ENCODE results near the gene ELF3. TPM values are rescaled to one million over a fixed set of nuclear protein-coding genes. Genes with fewer than 3 reads are reported as not detected.

The ELF3 gene
- total and polyA plus RNA-seq, 10 of the 15 experiments (the other 5 are each of a cell fraction or from before 2014, with no cell fraction given), result 0.07 to 14.3 (median 0.58) TPM; not detected in 1

GRCh38 chr1:201988601-201989000, 21.8 kb upstream of the ELF3 start:
- Histone ChIP-seq H3K4me2 (ENCODE audit: control insufficient read depth, insufficient read depth) (no peak overlapping the region), H3K79me2 (ENCODE audit: control insufficient read depth, insufficient read depth, low read length) (peaks cover 11% of the 10 kb centered on the region), H3K4me3 (no peak overlapping the region), H3K9ac (ENCODE audit: control insufficient read depth, insufficient read depth, low read length) (no peak overlapping the region), H3K9me3 (replicated peaks; ENCODE audit: control insufficient read depth, insufficient read depth, low read length) (no peaks in the 10 kb centered on the region), H3K36me3 (ENCODE audit: control insufficient read depth in 2 of 2, insufficient read depth in 2 of 2, low read length in 1 of 2) (peaks cover 4 to 9% of the 10 kb centered on the region in 2 experiments; a peak in 3 of 4 replicates), H3K27me3 (replicated peaks in 1 of 2; ENCODE audit: control insufficient read depth in 2 of 2, insufficient read depth in 2 of 2, low read length in 1 of 2) (no peaks in the 10 kb centered on the region), H3K27ac (ENCODE audit: control insufficient read depth, insufficient read depth) (no peak overlapping the region), H2AFZ (ENCODE audit: control insufficient read depth, low read depth, low read length) (no peak overlapping the region), H4K20me1 (ENCODE audit: control insufficient read depth, insufficient read depth) (no peaks in the 10 kb centered on the region), H3K4me1 (ENCODE audit: control insufficient read depth, insufficient read depth, low read length) (no peaks in the 10 kb centered on the region; the same call in 1 of the 2 replicates)
- ChIA-PET SMC1A (ENCODE audit: uncharacterized antibody, unreplicated experiment) (no interaction called here), RAD21 (ENCODE audit: unreplicated experiment) (no interaction called here), POLR2A (interaction anchor here (0.6 kb wide), 1 partner anchor 336 kb away, joined by 8 read pairs; no protein-coding TSS in a partner anchor), CTCF (interaction anchor here (0.6 to 2.5 kb wide), 2 partner anchors 11 to 17 kb away, joined by 3 to 21 read pairs; no protein-coding TSS in a partner anchor)
- TF ChIP-seq SREBF1 (IDR thresholded peaks at IDR 0.05; ENCODE audit: low read length) (no peak), YBX1 (IDR thresholded peaks at IDR 0.05) (no peak), MTA2 (IDR thresholded peaks at IDR 0.05; ENCODE audit: low read depth) (no peak)
- no TSS peak for BruUV-seq (replicated peaks)
- 78% methylated on average over 7 of the region's 7 CpGs for WGBS (ENCODE audit: insufficient coverage, insufficient replicate concordance, low lambda C conversion rate, missing lambda C conversion rate)
- no peak for DNase-seq (ENCODE audit: low read depth, low spot score)
- in situ Hi-C loops (cut with MboI), result no loop called here
- intact Hi-C loops (cut with micrococcal nuclease; ENCODE audit: unreplicated experiment), result no loop called here
- no peak for FAIRE-seq
- ATAC-seq, result no peak

- Histone ChIP-seq H3K9ac (ENCODE audit: control insufficient read depth, insufficient read depth, low read length) (no peak overlapping the region), H4K20me1 (ENCODE audit: control insufficient read depth, insufficient read depth) (no peaks in the 10 kb centered on the region), H3K27ac (ENCODE audit: control insufficient read depth, insufficient read depth) (no peak overlapping the region), H3K79me2 (ENCODE audit: control insufficient read depth, insufficient read depth, low read length) (peaks cover 2% of the 10 kb centered on the region), H2AFZ (ENCODE audit: control insufficient read depth, low read depth, low read length) (no peak overlapping the region), H3K9me3 (replicated peaks; ENCODE audit: control insufficient read depth, insufficient read depth, low read length) (no peaks in the 10 kb centered on the region), H3K4me2 (ENCODE audit: control insufficient read depth, insufficient read depth) (no peak overlapping the region), H3K27me3 (replicated peaks in 1 of 2; ENCODE audit: control insufficient read depth in 2 of 2, insufficient read depth in 2 of 2, low read length in 1 of 2) (no peaks in the 10 kb centered on the region), H3K4me1 (ENCODE audit: control insufficient read depth, insufficient read depth, low read length) (no peaks in the 10 kb centered on the region), H3K36me3 (ENCODE audit: control insufficient read depth in 2 of 2, insufficient read depth in 2 of 2, low read length in 1 of 2) (peaks cover 4 to 9% of the 10 kb centered on the region in 2 experiments; a peak in 3 of 4 replicates), H3K4me3 (no peak overlapping the region)
- ATAC-seq, result no peak
- POLR2A ChIA-PET, result interaction anchor here (0.6 kb wide), 1 partner anchor 335 kb away, joined by 8 read pairs; no protein-coding TSS in a partner anchor
- no peak for DNase-seq (ENCODE audit: low read depth, low spot score)
- CTCF ChIA-PET, result interaction anchor here (2.5 kb wide), 1 partner anchor 10 kb away, joined by 21 read pairs; no protein-coding TSS in a partner anchor
- in situ Hi-C loops (cut with MboI) (no loop called here), intact Hi-C loops (cut with micrococcal nuclease; ENCODE audit: unreplicated experiment) (no loop called here)
- RAD21 ChIA-PET (ENCODE audit: unreplicated experiment), result no interaction called here
- SMC1A ChIA-PET (ENCODE audit: uncharacterized antibody, unreplicated experiment), result no interaction called here
- BruUV-seq (replicated peaks), result no TSS peak
- no peak for FAIRE-seq
- 98% methylated on average over 10 of the region's 10 CpGs for WGBS (ENCODE audit: insufficient coverage, insufficient replicate concordance, low lambda C conversion rate, missing lambda C conversion rate)
- TF ChIP-seq SIX5 (IDR thresholded peaks at IDR 0.05; ENCODE audit: low read depth, low read length, severe bottlenecking) (no peak), ZNF217 (IDR thresholded peaks at IDR 0.05) (no peak), POU2F2 (IDR thresholded peaks at IDR 0.05; ENCODE audit: borderline replicate concordance, low read depth, low read length) (no peak), SRF (IDR thresholded peaks at IDR 0.05; ENCODE audit: low read depth in 2 of 2, low read length in 2 of 2) (no peak), RFX5 (IDR thresholded peaks at IDR 0.05; ENCODE audit: low read depth, low read length) (no peak), STAT3 (IDR thresholded peaks at IDR 0.05; ENCODE audit: low read depth, low read length) (no peak), REST (IDR thresholded peaks at IDR 0.05; ENCODE audit: low read depth, low read length) (no peak), NBN (IDR thresholded peaks at IDR 0.05) (no peak), MAX (IDR thresholded peaks at IDR 0.05; ENCODE audit: low read depth, low read length) (no peak)
- TF ChIP-seq, protein P1, sequence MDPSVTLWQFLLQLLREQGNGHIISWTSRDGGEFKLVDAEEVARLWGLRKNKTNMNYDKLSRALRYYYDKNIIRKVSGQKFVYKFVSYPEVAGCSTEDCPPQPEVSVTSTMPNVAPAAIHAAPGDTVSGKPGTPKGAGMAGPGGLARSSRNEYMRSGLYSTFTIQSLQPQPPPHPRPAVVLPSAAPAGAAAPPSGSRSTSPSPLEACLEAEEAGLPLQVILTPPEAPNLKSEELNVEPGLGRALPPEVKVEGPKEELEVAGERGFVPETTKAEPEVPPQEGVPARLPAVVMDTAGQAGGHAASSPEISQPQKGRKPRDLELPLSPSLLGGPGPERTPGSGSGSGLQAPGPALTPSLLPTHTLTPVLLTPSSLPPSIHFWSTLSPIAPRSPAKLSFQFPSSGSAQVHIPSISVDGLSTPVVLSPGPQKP (IDR thresholded peaks at IDR 0.05; ENCODE audit: low read depth, low read length), result no peak
These were observed 20.8 kb upstream of the ELF3 start for GRCh38 chr1:201989354-201990128.
